ENCODE data around the gene TRAPPC3.

Gene TRAPPC3

DNA sequence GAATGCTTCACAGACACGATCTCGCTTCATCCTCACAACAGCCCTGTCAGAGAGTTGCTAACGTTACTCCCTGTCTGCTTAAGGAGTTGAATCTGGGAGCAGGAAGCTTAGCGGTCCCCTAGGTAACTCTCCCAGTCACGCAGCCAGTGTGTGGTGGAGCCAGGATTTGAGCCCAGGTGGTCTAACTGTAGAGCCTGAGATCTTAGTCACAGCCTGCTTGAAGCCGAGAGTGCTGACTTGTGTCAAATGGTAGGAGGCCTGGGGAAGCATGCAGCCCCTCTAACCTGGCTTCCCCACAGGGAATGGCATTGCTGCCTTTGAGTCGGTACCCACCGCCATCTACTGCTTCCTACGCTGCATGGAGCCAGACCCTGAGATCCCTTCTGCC is 56.5 kb downstream of the TRAPPC3 start:
- FAIRE-seq (no peak), DNase-seq (ENCODE audit: insufficient read length, low spot score) (no peak)
- TF ChIP-seq, protein P1, sequence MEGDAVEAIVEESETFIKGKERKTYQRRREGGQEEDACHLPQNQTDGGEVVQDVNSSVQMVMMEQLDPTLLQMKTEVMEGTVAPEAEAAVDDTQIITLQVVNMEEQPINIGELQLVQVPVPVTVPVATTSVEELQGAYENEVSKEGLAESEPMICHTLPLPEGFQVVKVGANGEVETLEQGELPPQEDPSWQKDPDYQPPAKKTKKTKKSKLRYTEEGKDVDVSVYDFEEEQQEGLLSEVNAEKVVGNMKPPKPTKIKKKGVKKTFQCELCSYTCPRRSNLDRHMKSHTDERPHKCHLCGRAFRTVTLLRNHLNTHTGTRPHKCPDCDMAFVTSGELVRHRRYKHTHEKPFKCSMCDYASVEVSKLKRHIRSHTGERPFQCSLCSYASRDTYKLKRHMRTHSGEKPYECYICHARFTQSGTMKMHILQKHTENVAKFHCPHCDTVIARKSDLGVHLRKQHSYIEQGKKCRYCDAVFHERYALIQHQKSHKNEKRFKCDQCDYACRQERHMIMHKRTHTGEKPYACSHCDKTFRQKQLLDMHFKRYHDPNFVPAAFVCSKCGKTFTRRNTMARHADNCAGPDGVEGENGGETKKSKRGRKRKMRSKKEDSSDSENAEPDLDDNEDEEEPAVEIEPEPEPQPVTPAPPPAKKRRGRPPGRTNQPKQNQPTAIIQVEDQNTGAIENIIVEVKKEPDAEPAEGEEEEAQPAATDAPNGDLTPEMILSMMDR (IDR thresholded peaks at IDR 0.05; ENCODE audit: insufficient read depth, missing control alignments), result no peak

DNA sequence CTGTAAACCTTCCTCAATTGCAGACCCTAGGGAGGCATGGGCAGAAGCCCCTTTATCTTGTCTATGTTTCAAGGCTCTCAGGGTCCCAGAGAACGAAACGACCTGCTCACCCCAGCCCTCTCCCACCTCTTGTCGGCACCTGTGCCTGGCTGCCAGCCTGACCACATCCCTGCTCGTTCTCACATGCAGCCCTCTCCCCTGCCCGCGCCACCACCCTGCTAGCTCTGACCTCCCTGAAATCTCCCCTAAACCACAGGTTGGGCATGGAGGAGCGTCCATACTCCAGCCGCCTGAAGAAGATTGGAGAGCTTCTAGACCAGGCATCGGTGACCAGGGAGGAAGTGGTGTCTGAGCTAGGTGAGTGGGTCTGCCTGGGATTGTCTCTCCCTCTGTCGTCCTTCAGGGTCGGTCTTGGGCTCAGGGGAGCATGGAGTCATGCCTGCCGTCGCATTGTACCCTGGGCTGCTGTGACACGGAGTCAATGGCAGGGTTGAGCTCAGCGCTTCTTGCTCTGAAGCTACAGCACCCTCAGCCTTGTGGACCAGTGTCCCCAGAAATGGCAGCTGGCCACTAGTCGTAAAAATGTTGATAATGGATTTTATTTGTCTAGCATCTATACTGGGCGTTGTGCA is 57.0 kb downstream of the TRAPPC3 start:
- DNase-seq (ENCODE audit: insufficient read length, low spot score), result no peak
- TF ChIP-seq, protein P1 (IDR thresholded peaks at IDR 0.05; ENCODE audit: insufficient read depth, missing control alignments), result no peak
- no peak for FAIRE-seq

DNA sequence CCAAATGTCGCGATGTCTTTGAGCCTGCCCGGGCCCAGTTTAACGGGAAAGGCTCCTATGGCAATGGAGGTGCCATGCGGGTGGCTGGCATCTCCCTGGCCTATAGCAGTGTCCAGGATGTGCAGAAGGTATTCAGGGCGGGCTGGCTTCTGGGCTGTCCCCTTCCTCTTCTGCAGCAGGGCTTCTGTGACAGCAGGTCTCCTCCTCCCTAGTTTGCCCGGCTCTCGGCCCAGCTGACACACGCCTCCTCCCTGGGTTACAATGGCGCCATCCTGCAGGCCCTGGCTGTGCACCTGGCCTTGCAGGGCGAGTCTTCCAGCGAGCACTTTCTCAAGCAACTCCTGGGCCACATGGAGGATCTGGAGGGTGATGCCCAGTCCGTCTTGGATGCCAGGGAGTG is 57.6 kb downstream of the TRAPPC3 start:
- TF ChIP-seq, protein P1 (IDR thresholded peaks at IDR 0.05; ENCODE audit: insufficient read depth, missing control alignments), result no peak
- no peak for DNase-seq (ENCODE audit: insufficient read length, low spot score)
- no peak for FAIRE-seq

DNA sequence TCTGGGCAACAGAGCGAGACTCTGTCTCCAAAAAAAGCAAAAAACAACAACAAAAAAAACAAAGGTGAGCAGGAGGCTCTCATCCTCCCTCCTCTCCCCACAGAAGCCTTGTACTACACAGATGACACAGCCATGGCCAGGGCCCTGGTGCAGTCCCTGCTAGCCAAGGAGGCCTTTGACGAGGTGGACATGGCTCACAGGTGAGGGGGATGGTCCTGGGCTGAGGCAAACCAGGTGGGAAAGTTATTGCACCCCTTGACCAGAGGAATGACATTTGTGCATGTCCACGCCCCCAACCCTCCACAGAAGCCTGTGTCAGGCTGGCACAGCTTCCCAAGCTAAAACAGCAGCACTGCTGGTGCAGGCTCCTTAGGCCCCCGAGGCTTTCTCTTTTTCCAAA is 58.1 kb downstream of the TRAPPC3 start:
- TF ChIP-seq, protein P1 (IDR thresholded peaks at IDR 0.05; ENCODE audit: insufficient read depth, missing control alignments), result no peak
- DNase-seq (ENCODE audit: insufficient read length, low spot score), result no peak
- no peak for FAIRE-seq

DNA sequence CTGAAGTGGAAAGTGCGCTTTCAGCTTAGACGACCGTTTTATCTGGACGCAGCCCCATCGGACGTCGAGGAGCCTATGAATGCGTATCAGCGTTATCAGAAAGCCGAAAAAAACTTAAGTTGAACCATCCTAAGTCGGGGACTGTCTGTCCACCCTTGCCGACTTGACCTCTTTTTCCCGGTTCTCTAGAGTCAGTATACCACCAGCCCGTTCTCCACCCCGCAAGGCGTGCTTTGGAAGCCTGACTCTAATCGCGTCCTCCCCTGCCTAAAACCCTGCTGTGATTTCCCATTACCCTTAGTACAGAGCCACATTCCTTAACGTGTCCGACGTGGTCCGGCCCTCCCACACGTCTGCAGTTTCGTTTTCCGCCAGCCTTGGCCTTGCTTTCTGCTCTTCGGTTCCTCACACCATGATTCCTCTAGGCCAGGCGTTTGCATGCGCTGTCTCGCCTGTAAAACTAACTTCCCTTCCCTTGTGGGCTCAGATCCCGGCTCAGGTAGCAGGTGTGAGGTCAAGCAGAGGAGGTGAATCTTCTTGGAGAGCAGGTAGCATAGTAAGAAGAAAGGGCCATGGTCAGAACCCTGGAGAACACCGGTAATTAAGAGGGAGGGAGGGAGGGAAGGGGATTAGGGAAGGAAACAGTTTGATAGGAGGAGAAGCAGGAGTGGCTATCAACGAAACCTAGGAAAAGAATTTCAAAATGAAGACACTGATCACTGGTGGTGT is 59.7 kb downstream of the TRAPPC3 start:
- DNase-seq (ENCODE audit: insufficient read length, low spot score), result no peak
- TF ChIP-seq, protein P1 (IDR thresholded peaks at IDR 0.05; ENCODE audit: insufficient read depth, missing control alignments), result no peak
- no peak for FAIRE-seq

DNA sequence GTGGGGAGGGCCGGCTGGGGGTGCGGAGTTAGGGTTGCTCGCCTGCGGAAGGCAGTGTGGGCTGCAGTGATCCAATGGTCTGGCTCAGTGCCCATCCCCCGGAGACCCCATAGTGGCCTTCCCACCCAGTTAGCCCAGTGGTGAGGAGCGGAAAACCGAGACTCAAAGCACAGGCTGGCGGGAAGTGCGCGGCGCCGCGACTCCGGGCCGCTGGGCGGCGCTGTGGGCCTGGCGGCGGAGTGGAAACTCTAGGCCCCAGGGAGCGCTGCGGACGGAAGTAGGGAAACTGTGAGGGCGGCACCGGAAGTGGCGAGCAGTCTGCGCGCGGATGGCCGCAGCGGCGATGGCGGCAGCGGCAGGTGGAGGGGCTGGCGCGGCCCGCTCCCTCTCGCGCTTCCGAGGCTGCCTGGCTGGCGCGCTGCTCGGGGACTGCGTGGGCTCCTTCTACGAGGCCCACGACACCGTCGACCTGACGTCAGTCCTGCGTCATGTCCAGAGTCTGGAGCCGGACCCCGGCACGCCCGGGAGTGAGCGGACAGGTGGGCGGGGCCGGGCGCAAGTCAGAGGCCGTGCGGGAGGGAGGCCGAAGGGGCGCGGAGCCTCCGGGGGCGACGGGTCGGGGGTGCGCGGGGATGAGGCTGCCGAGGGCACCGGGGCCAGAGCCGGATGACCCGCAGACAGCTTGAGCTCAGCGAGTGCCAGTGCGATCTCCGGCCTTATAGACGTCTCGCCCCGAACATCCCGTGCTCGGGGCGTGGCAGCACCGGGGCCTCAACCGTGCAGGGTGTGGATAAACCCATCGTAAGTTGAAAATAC is 60.5 kb downstream of the TRAPPC3 start, which contains the start of gene ADPRS:
Gene ADPRS, plus strand, starts transcription at position 316 of the 816 bp plus-strand sequence. Its CDS starts 13 bp downstream, at position 329.
- peak; percentile 83 for DNase-seq (ENCODE audit: insufficient read length, low spot score)
- FAIRE-seq, result no peak
- TF ChIP-seq, protein P1 (IDR thresholded peaks at IDR 0.05; ENCODE audit: insufficient read depth, missing control alignments), result peak; percentile 80
